Body of pancreas (tissue), 4 donors: ENCODE results near the gene FAM43A. TPM values are rescaled to one million over a fixed set of nuclear protein-coding genes. Genes with fewer than 3 reads are reported as not detected.

Experiments used
- ATAC-seq: fragments of 150-250 bp; one replicate; pipeline ENCODE4 v1.9.1; 2016
- DNase-seq, 4 donors: peaks; one replicate each; pipeline ENCODE4 v3.0.0-alpha.2; 2019
- H3K27ac ChIP-seq, 4 donors: fragments of 200-600 bp; sonication (generic); 1 replicate in 3 of 4; 2 replicates in 1 of 4; pipeline versions ENCODE4 v1.5.1 to v1.6.1; 2016 to 2019; ENCODE audit warnings: mild to moderate bottlenecking in 1 of 4, mixed read lengths in 1 of 4, moderate library complexity in 1 of 4
- H3K27me3 ChIP-seq, 2 donors: fragments of 200-600 bp; sonication (generic); one replicate each; pipeline ENCODE4 v1.6.0; 2016; ENCODE audit warnings: mild to moderate bottlenecking in 1 of 2
- H3K36me3 ChIP-seq, 2 donors: fragments of 200-600 bp; sonication (generic); replicated peaks in 1 of 2; 2 replicates each; pipeline ENCODE4 v1.5.1; 2016; ENCODE audit warnings: low read depth in 2 of 2; ENCODE audit not compliant: insufficient read depth in 1 of 2
- H3K4me1 ChIP-seq: fragments of 200-600 bp; sonication (generic); one replicate; pipeline ENCODE4 v1.6.0; 2016
- H3K4me3 ChIP-seq, 2 donors: fragments of 200-600 bp; sonication (generic); 1 replicate in 1 of 2; 2 replicates in 1 of 2; pipeline ENCODE4 v1.5.1; 2016 to 2019
- H3K9me3 ChIP-seq, 3 donors: fragments of 200-600 bp; sonication (generic); 1 replicate in 2 of 3; 2 replicates in 1 of 3; pipeline ENCODE4 v1.5.1; 2016
- CTCF ChIP-seq, 7 experiments: fragments of 450-650 bp in 4 of 7; fragments of 200-600 bp in 3 of 7; sonication (generic) in 3 of 7; IDR thresholded peaks; one replicate each; pipeline ENCODE4 v1.5.1; 2016 to 2019; ENCODE audit warnings: antibody characterized with exemption in 7 of 7
- POLR2A ChIP-seq, 3 donors: fragments of 450-650 bp; IDR thresholded peaks; one replicate each; pipeline ENCODE4 v1.6.1; 2016; ENCODE audit warnings: antibody characterized with exemption in 3 of 3, mild to moderate bottlenecking in 2 of 3
- WGBS, 2 donors: methylation state at CpG; one replicate each; pipeline ENCODE4 v1.1.5; 2017; 5-methylcytosine and 5-hydroxymethylcytosine counted together
- intact Hi-C: fragments of 100-400 bp; cut with DNase I; formaldehyde crosslinking; loops from one replicate; pipeline ENCODE4 v1.15.1; 2023
- small RNA-seq: library from RNA; depleted of rRNA; stranded (forward); fragments of <200 nt; gene quantifications from one replicate; pipeline ENCODE3, GENCODE V24; 2016
- total RNA-seq, 2 donors: library from RNA; depleted of rRNA; stranded (reverse); fragments of >200 nt; gene quantifications; one replicate each; pipeline ENCODE4 v1.1.0, GENCODE V29; 2016

FAM43A gene
- total RNA-seq, 2 donors from 2014 or later, result 5.2 to 5.3 TPM

GRCh38 chr3:194731506-194732073, 45.9 kb downstream of the FAM43A start:
- no peaks in the 10 kb centered on the region for H3K9me3 ChIP-seq
- 79 to 82% methylated on average over 5 of the region's 5 CpGs for WGBS, 2 donors
- ATAC-seq, result no peak
- H3K27me3 ChIP-seq, result no peaks in the 10 kb centered on the region
- no peak overlapping the region for H3K4me3 ChIP-seq
- intact Hi-C loops, result no loop called here
- no peak overlapping the region for H3K27ac ChIP-seq
- H3K36me3 ChIP-seq, result no peaks in the 10 kb centered on the region
- no peaks in the 10 kb centered on the region for H3K4me1 ChIP-seq
- DNase-seq, result no peak
- TF ChIP-seq CTCF (IDR thresholded peaks at IDR 0.05), result no peak
- no peak for TF ChIP-seq POLR2A (IDR thresholded peaks at IDR 0.05)

GRCh38 chr3:194732617-194733016, 46.9 kb downstream of the FAM43A start:
- intact Hi-C loops, result no loop called here
- H3K27me3 ChIP-seq, result no peaks in the 10 kb centered on the region
- no peak overlapping the region for H3K27ac ChIP-seq
- no peaks in the 10 kb centered on the region for H3K4me1 ChIP-seq
- no peaks in the 10 kb centered on the region for H3K36me3 ChIP-seq
- no peak for ATAC-seq
- no peak for DNase-seq
- no peaks in the 10 kb centered on the region for H3K9me3 ChIP-seq
- no peak for TF ChIP-seq POLR2A (IDR thresholded peaks at IDR 0.05)
- no peak for TF ChIP-seq CTCF (IDR thresholded peaks at IDR 0.05)
- 48 to 76% methylated on average over 4 of the region's 4 CpGs for WGBS, 2 donors
- H3K4me3 ChIP-seq, result no peak overlapping the region

- no peak for DNase-seq
These were observed 50.7 kb downstream of the FAM43A start for GRCh38 chr3:194736277-194736895.

GRCh38 chr3:194736896-194737600, 51.4 kb downstream of the FAM43A start:
- no peak overlapping the region for H3K27ac ChIP-seq
- H3K4me1 ChIP-seq, result peaks cover 14% of the 10 kb centered on the region
- H3K27me3 ChIP-seq, result no peaks in the 10 kb centered on the region
- WGBS, 2 donors, result 66 to 82% methylated on average over 7 of the region's 7 CpGs
- TF ChIP-seq POLR2A (IDR thresholded peaks at IDR 0.05) (no peak), CTCF (IDR thresholded peaks at IDR 0.05) (no peak)
- no peaks in the 10 kb centered on the region for H3K9me3 ChIP-seq
- ATAC-seq (no peak), DNase-seq (no peak)
- no peaks in the 10 kb centered on the region for H3K36me3 ChIP-seq
- intact Hi-C loops, result no loop called here
- H3K4me3 ChIP-seq, result no peak overlapping the region

More at GRCh38 chr3:194736277-194736895, 50.7 kb downstream of the FAM43A start:
- no peaks in the 10 kb centered on the region for H3K36me3 ChIP-seq
- no peak for TF ChIP-seq CTCF (IDR thresholded peaks at IDR 0.05)
- TF ChIP-seq POLR2A (IDR thresholded peaks at IDR 0.05), result no peak
- H3K9me3 ChIP-seq, result no peaks in the 10 kb centered on the region
- no peak overlapping the region for H3K4me3 ChIP-seq
- H3K27ac ChIP-seq, result no peak overlapping the region
- peaks cover 14% of the 10 kb centered on the region for H3K4me1 ChIP-seq
- 71 to 75% methylated on average over 6 of the region's 6 CpGs for WGBS, 2 donors
- intact Hi-C loops, result no loop called here
- H3K27me3 ChIP-seq, result no peaks in the 10 kb centered on the region
- ATAC-seq, result no peak

Small RNAs within 50 kb of the gene (small RNA-seq; reads per million reads assigned to genes)
- gene AC046143.2, result not detected

Other genes with a start within 250 kb of the FAM43A start
- 10 to 100 TPM; 35.6 to 56.0 TPM for gene ATP13A3, start 198.9 kb upstream of the FAM43A start, total RNA-seq
- gene TMEM44, start 52.5 kb upstream of the FAM43A start, total RNA-seq, result 1 to 10 TPM; 1.8 to 9.6 TPM
- 10 to 100 TPM; 30.1 to 36.9 TPM for gene LSG1, start 13.7 kb upstream of the FAM43A start, total RNA-seq